Jurkat, Clone E6-1 (cell line): ENCODE measurements around the gene SLAMF9. TPM values are rescaled to one million over a fixed set of nuclear protein-coding genes. Genes with fewer than 3 reads are reported as not detected.

Source experiments
- DNase-seq: peaks from one replicate; pipeline ENCODE4 v3.0.0-alpha.2; 2011; ENCODE audit warnings: low read depth, low spot score
- H3K4me3 ChIP-seq: 2 replicates; pipeline ENCODE4 v1.5.1; 2011; ENCODE audit warnings: mild to moderate bottlenecking, low read length, control low read depth, moderate library complexity
- polyA plus RNA-seq: library from polyadenylated mRNA; unstranded; fragments of >200 nt; gene quantifications from one replicate; pipeline ENCODE4 v1.2.1, GENCODE V29; 2012; ENCODE audit warnings: missing spikeins; ENCODE audit not compliant: insufficient read length, insufficient read depth

The SLAMF9 gene
- polyA plus RNA-seq, result not detected

GRCh38 chr1:159953536-159954515 is at the start of gene SLAMF9:
TSS of gene SLAMF9 (minus strand) at chr1:159954237. CDS start at chr1:159954137, 100 bp downstream.
- DNase-seq, result no peak
- H3K4me3 ChIP-seq, result no peak within 1 kb of the TSS

- no peak overlapping the region for H3K4me3 ChIP-seq
- DNase-seq, result no peak
Measured at GRCh38 chr1:160001440-160001839, 47.4 kb upstream of the SLAMF9 start.

GRCh38 chr1:159999204-159999603 is 45.2 kb upstream of the SLAMF9 start:
- no peak overlapping the region for H3K4me3 ChIP-seq
- DNase-seq, result no peak

GRCh38 chr1:159996653-159997052 is 42.6 kb upstream of the SLAMF9 start:
- no peak overlapping the region for H3K4me3 ChIP-seq
- no peak for DNase-seq

GRCh38 chr1:159994896-159995295 is 40.9 kb upstream of the SLAMF9 start:
- DNase-seq, result no peak
- no peak overlapping the region for H3K4me3 ChIP-seq

- no peak for DNase-seq
- H3K4me3 ChIP-seq, result no peak overlapping the region
Measured at GRCh38 chr1:159993911-159994310, 39.9 kb upstream of the SLAMF9 start.

GRCh38 chr1:159992161-159992560 is 38.1 kb upstream of the SLAMF9 start:
- no peak for DNase-seq
- no peak overlapping the region for H3K4me3 ChIP-seq

GRCh38 chr1:159991513-159991912 is 37.5 kb upstream of the SLAMF9 start:
- DNase-seq, result peak; percentile 35
- no peak overlapping the region for H3K4me3 ChIP-seq

GRCh38 chr1:159990005-159990404 is 36.0 kb upstream of the SLAMF9 start:
- no peak overlapping the region for H3K4me3 ChIP-seq
- no peak for DNase-seq

GRCh38 chr1:159989581-159989980 is 35.5 kb upstream of the SLAMF9 start:
- no peak for DNase-seq
- no peak overlapping the region for H3K4me3 ChIP-seq

- H3K4me3 ChIP-seq, result no peak overlapping the region
- no peak for DNase-seq
Measured at GRCh38 chr1:159988006-159988405, 34.0 kb upstream of the SLAMF9 start.

GRCh38 chr1:159987186-159987585 is 33.1 kb upstream of the SLAMF9 start:
- DNase-seq, result no peak
- no peak overlapping the region for H3K4me3 ChIP-seq

GRCh38 chr1:159986531-159986930 is 32.5 kb upstream of the SLAMF9 start:
- no peak for DNase-seq

GRCh38 chr1:159986093-159986492 is 32.1 kb upstream of the SLAMF9 start:
- DNase-seq, result no peak
- no peak overlapping the region for H3K4me3 ChIP-seq

More at GRCh38 chr1:159986531-159986930, 32.5 kb upstream of the SLAMF9 start:
- H3K4me3 ChIP-seq, result no peak overlapping the region

- no peak overlapping the region for H3K4me3 ChIP-seq
- DNase-seq, result no peak
Measured at GRCh38 chr1:159985473-159985872, 31.4 kb upstream of the SLAMF9 start.

GRCh38 chr1:159983681-159984080 is 29.6 kb upstream of the SLAMF9 start:
- H3K4me3 ChIP-seq, result no peak overlapping the region
- no peak for DNase-seq

GRCh38 chr1:159982280-159982679 is 28.2 kb upstream of the SLAMF9 start:
- H3K4me3 ChIP-seq, result no peak overlapping the region
- DNase-seq, result no peak

GRCh38 chr1:159981351-159982055 is 27.5 kb upstream of the SLAMF9 start:
- no peak overlapping the region for H3K4me3 ChIP-seq
- no peak for DNase-seq

- no peak overlapping the region for H3K4me3 ChIP-seq
Measured at GRCh38 chr1:159980786-159981185, 26.7 kb upstream of the SLAMF9 start.

GRCh38 chr1:159980076-159980475 is 26.0 kb upstream of the SLAMF9 start:
- DNase-seq, result no peak
- no peak overlapping the region for H3K4me3 ChIP-seq

More at GRCh38 chr1:159980786-159981185, 26.7 kb upstream of the SLAMF9 start:
- no peak for DNase-seq
